ENCODE results near the gene CFAP43. TPM values are rescaled to one million over a fixed set of nuclear protein-coding genes. Genes with fewer than 3 reads are reported as not detected.
"Not testable (repeated sequence)": the region's sequence is repeated elsewhere in the genome, so short reads cannot be mapped to it uniquely, and the experiment has no call there.

The CFAP43 gene
- total RNA-seq, 1 donor from 2014 or later = not detected

- H3K36me3 Mint-ChIP-seq (ENCODE audit: low read depth) = peaks cover 22% of the 10 kb centered on the region
- no peak for ATAC-seq (ENCODE audit: low read depth)
- peak overlapping the region; percentile 88 for H3K27ac Mint-ChIP-seq
- DNase-seq = no peak
- peaks cover 28% of the 10 kb centered on the region for H3K4me1 Mint-ChIP-seq
- H3K4me3 Mint-ChIP-seq = peak overlapping the region; percentile 93
- intact Hi-C loops (cut with micrococcal nuclease) = loop anchor here (1.0 kb wide), 2 partner anchors 15 to 22 kb away; partner anchors contain the start of genes CFAP43 and GSTO2
- TF ChIP-seq CTCF (IDR thresholded peaks at IDR 0.05) = no peak
- H3K9me3 Mint-ChIP-seq = no peaks in the 10 kb centered on the region
- ChIA-PET POLR2A (interaction anchor here (0.8 to 5.1 kb wide), 7 partner anchors 9 to 132 kb away, joined by 3 to 45 read pairs (median 4); partner anchors contain the start of genes GSTO2 and SFR1), CTCF (interaction anchor here (0.6 to 4.9 kb wide), 2 partner anchors 20 to 88 kb away, joined by 3 to 23 read pairs; no protein-coding TSS in a partner anchor)
- H3K27me3 Mint-ChIP-seq = peaks cover 15% of the 10 kb centered on the region
Observed at GRCh38 chr10:104253606-104254410, 21.6 kb upstream of the CFAP43 start.

- H3K36me3 Mint-ChIP-seq (ENCODE audit: low read depth) = peaks cover 16% of the 10 kb centered on the region
- ChIA-PET CTCF (no interaction called here), POLR2A (interaction anchor here (1.3 to 1.6 kb wide), 2 partner anchors 9 to 16 kb away, joined by 3 read pairs; partner anchors contain the start of gene GSTO2)
- H3K27me3 Mint-ChIP-seq = peaks cover 17% of the 10 kb centered on the region
- peaks cover 28% of the 10 kb centered on the region for H3K4me1 Mint-ChIP-seq
- no peaks in the 10 kb centered on the region for H3K9me3 Mint-ChIP-seq
- intact Hi-C loops (cut with micrococcal nuclease) = no loop called here
- H3K27ac Mint-ChIP-seq = no peak overlapping the region
- no peak for DNase-seq
- H3K4me3 Mint-ChIP-seq = peak overlapping the region; percentile 42
- TF ChIP-seq CTCF (IDR thresholded peaks at IDR 0.05) = no peak
- no peak for ATAC-seq (ENCODE audit: low read depth)
Observed at GRCh38 chr10:104253106-104253505, 20.9 kb upstream of the CFAP43 start.

- Mint-ChIP-seq H3K27me3 (peaks cover 17% of the 10 kb centered on the region), H3K27ac (no peak overlapping the region), H3K9me3 (no peaks in the 10 kb centered on the region), H3K36me3 (ENCODE audit: low read depth) (peaks cover 13% of the 10 kb centered on the region), H3K4me1 (peaks cover 28% of the 10 kb centered on the region), H3K4me3 (no peak overlapping the region)
- DNase-seq = no peak
- no peak for TF ChIP-seq CTCF (IDR thresholded peaks at IDR 0.05)
- ChIA-PET CTCF (no interaction called here), POLR2A (interaction anchor here (1.3 kb wide), 1 partner anchor 17 kb away, joined by 3 read pairs; the partner anchor contains the start of gene GSTO2)
- no peak for ATAC-seq (ENCODE audit: low read depth)
- intact Hi-C loops (cut with micrococcal nuclease) = no loop called here
Observed at GRCh38 chr10:104252368-104252767, 20.2 kb upstream of the CFAP43 start.

- Mint-ChIP-seq H3K36me3 (ENCODE audit: low read depth) (peaks cover 8% of the 10 kb centered on the region), H3K27me3 (peaks cover 17% of the 10 kb centered on the region), H3K9me3 (no peaks in the 10 kb centered on the region), H3K27ac (no peak overlapping the region), H3K4me3 (no peak overlapping the region), H3K4me1 (peaks cover 21% of the 10 kb centered on the region)
- no peak for TF ChIP-seq CTCF (IDR thresholded peaks at IDR 0.05)
- ATAC-seq (ENCODE audit: low read depth) (no peak), DNase-seq (no peak)
- POLR2A ChIA-PET = no interaction called here
- intact Hi-C loops (cut with micrococcal nuclease) = no loop called here
- CTCF ChIA-PET = no interaction called here
Observed at GRCh38 chr10:104251443-104251842, 19.3 kb upstream of the CFAP43 start.

- ChIA-PET POLR2A (no interaction called here), CTCF (no interaction called here)
- peaks cover 3% of the 10 kb centered on the region for H3K36me3 Mint-ChIP-seq (ENCODE audit: low read depth)
- H3K4me3 Mint-ChIP-seq = no peak overlapping the region
- intact Hi-C loops (cut with micrococcal nuclease) = no loop called here
- no peaks in the 10 kb centered on the region for H3K9me3 Mint-ChIP-seq
- H3K4me1 Mint-ChIP-seq = peaks cover 10% of the 10 kb centered on the region
- peaks cover 17% of the 10 kb centered on the region for H3K27me3 Mint-ChIP-seq
- ATAC-seq (ENCODE audit: low read depth) = no peak
- H3K27ac Mint-ChIP-seq = no peak overlapping the region
- TF ChIP-seq CTCF (IDR thresholded peaks at IDR 0.05) = no peak
- no peak for DNase-seq
Observed at GRCh38 chr10:104250371-104250770, 18.2 kb upstream of the CFAP43 start.

GRCh38 chr10:104248931-104249330 is 16.8 kb upstream of the CFAP43 start:
- H3K9me3 Mint-ChIP-seq; H3K27ac Mint-ChIP-seq; H3K4me3 Mint-ChIP-seq; DNase-seq; intact Hi-C loops (cut with micrococcal nuclease); ATAC-seq (ENCODE audit: low read depth); H3K4me1 Mint-ChIP-seq; CTCF ChIA-PET; H3K36me3 Mint-ChIP-seq (ENCODE audit: low read depth); POLR2A ChIA-PET: not testable (repeated sequence)
- H3K27me3 Mint-ChIP-seq = peaks cover 17% of the 10 kb centered on the region
